HepG2 (cell line): Measurements from ENCODE around the gene NUDT2. TPM values are rescaled to one million over a fixed set of nuclear protein-coding genes. Genes with fewer than 3 reads are reported as not detected.
A peak's percentile ranks its signal among the peaks of the same experiment; 100 is the strongest.

Experiments used
- FLYWCH1 ChIP-seq: sonication (generic); formaldehyde crosslinking; IDR thresholded peaks from 2 replicates; pipeline ENCODE4 v1.8.1; 2023; ENCODE audit warnings: mild to moderate bottlenecking, missing genetic modification reagents
- HOXA9 ChIP-seq: sonication (generic); formaldehyde crosslinking; IDR thresholded peaks from 2 replicates; pipeline ENCODE4 v1.8.1; 2022; ENCODE audit warnings: missing genetic modification reagents, mild to moderate bottlenecking, moderate library complexity, borderline replicate concordance
- MED8 ChIP-seq: sonication (generic); formaldehyde crosslinking; IDR thresholded peaks from 2 replicates; pipeline ENCODE4 v1.8.1; 2023; ENCODE audit warnings: mild to moderate bottlenecking, missing genetic modification reagents; ENCODE audit not compliant: insufficient replicate concordance
- MEF2D ChIP-seq: sonication (generic); formaldehyde crosslinking; IDR thresholded peaks from 2 replicates; pipeline ENCODE4 v1.5.1; 2020; ENCODE audit warnings: mild to moderate bottlenecking, missing genetic modification reagents
- NFKBIZ ChIP-seq: IDR thresholded peaks from 2 replicates; pipeline ENCODE4 v1.6.1; 2018; ENCODE audit warnings: missing genetic modification reagents, missing compliant biosample characterization
- PAWR ChIP-seq: sonication (generic); formaldehyde crosslinking; IDR thresholded peaks from 2 replicates; pipeline ENCODE4 v1.4.0; 2020; ENCODE audit warnings: missing genetic modification reagents, mild to moderate bottlenecking, borderline replicate concordance
- POLR2A ChIP-seq, 2 experiments: IDR thresholded peaks; 2 replicates each; pipeline ENCODE4 v1.6.1; 2011; ENCODE audit warnings: low read depth in 2 of 2, low read length in 2 of 2, mild to moderate bottlenecking in 1 of 2, moderate library complexity in 1 of 2; ENCODE audit not compliant: insufficient read depth in 1 of 2
- RELA ChIP-seq: sonication (generic); formaldehyde crosslinking; IDR thresholded peaks from 2 replicates; pipeline ENCODE4 v1.4.0; 2020; ENCODE audit warnings: missing genetic modification reagents
- RFX1 ChIP-seq: fragments of 450-650 bp; IDR thresholded peaks from 2 replicates; pipeline ENCODE4 v1.6.1; 2017
- SIN3A ChIP-seq: IDR thresholded peaks from 2 replicates; pipeline ENCODE4 v1.6.1; 2011; ENCODE audit warnings: low read depth, mild to moderate bottlenecking, control low read depth, low read length, borderline replicate concordance
- SMC3 ChIP-seq: IDR thresholded peaks from 2 replicates; pipeline ENCODE4 v1.6.1; 2011; ENCODE audit warnings: low read length, improper control_type of control experiment
- SNAPC2 ChIP-seq: sonication (generic); formaldehyde crosslinking; IDR thresholded peaks from 2 replicates; pipeline ENCODE4 v1.8.1; 2022; ENCODE audit warnings: mild to moderate bottlenecking, missing genetic modification reagents
- SOX13 ChIP-seq, 3 experiments: fragments of 450-650 bp in 1 of 3; sonication (generic) in 1 of 3; formaldehyde crosslinking in 1 of 3; IDR thresholded peaks in 2 of 3; conservative IDR thresholded peaks in 1 of 3; 2 replicates each; pipeline versions ENCODE4 v1.5.0 to v1.6.1; 2016 to 2020; ENCODE audit warnings: antibody characterized with exemption in 1 of 3, mild to moderate bottlenecking in 1 of 3, missing compliant biosample characterization in 1 of 3, missing genetic modification reagents in 1 of 3, moderate library complexity in 1 of 3
- STAT5B ChIP-seq: sonication (generic); formaldehyde crosslinking; IDR thresholded peaks from 2 replicates; pipeline ENCODE4 v1.4.0; 2020; ENCODE audit warnings: missing genetic modification reagents
- YEATS4 ChIP-seq: sonication (generic); formaldehyde crosslinking; IDR thresholded peaks from 2 replicates; pipeline ENCODE4 v1.4.0; 2020; ENCODE audit warnings: missing genetic modification reagents, borderline replicate concordance
- ZFP36L1 ChIP-seq: sonication (generic); formaldehyde crosslinking; IDR thresholded peaks from 2 replicates; pipeline ENCODE4 v1.8.0; 2022; ENCODE audit warnings: mild to moderate bottlenecking, missing genetic modification reagents, moderate library complexity
- ZFP62 ChIP-seq: sonication (generic); formaldehyde crosslinking; IDR thresholded peaks from 2 replicates; pipeline ENCODE4 v1.4.0; 2020; ENCODE audit warnings: missing genetic modification reagents
- ZFP82 ChIP-seq: sonication (generic); formaldehyde crosslinking; IDR thresholded peaks from 2 replicates; pipeline ENCODE4 v1.5.1; 2020; ENCODE audit warnings: mild to moderate bottlenecking, missing genetic modification reagents, borderline replicate concordance
- ZNF124 ChIP-seq: sonication (generic); formaldehyde crosslinking; IDR thresholded peaks from 2 replicates; pipeline ENCODE4 v1.4.0; 2020; ENCODE audit warnings: missing genetic modification reagents
- ZNF274 ChIP-seq: sonication (generic); formaldehyde crosslinking; IDR thresholded peaks from 2 replicates; pipeline ENCODE4 v1.5.1; 2020; ENCODE audit warnings: mild to moderate bottlenecking, missing genetic modification reagents
- ZNF407 ChIP-seq: sonication (generic); formaldehyde crosslinking; IDR thresholded peaks from one replicate; pipeline ENCODE4 v1.5.1; 2020; ENCODE audit warnings: mild to moderate bottlenecking, missing genetic modification reagents; ENCODE audit errors: not compliant biosample characterization
- polyA plus RNA-seq, 8 experiments: library from polyadenylated mRNA; depleted of rRNA in 3 of 8; stranded (reverse) in 7 of 8; unstranded in 1 of 8; fragments of >200 nt; fragmentation: Illumina TruSeq in 4 of 8; extraction: Trizol in 4 of 8; gene quantifications; 2 replicates each; pipeline versions ENCODE4 v1.2.1 to v1.2.3, GENCODE V29; 2011 to 2016; ENCODE audit warnings: low read depth in 4 of 8, missing spikeins in 1 of 8, mixed read lengths in 1 of 8; ENCODE audit not compliant: insufficient read depth in 1 of 8
- total RNA-seq, 5 experiments: library from RNA; depleted of rRNA; stranded (reverse); fragments of >200 nt; fragmentation: Illumina TruSeq; extraction: Trizol; gene quantifications; 2 replicates each; pipeline ENCODE4 v1.2.3, GENCODE V29; 2016; ENCODE audit warnings: low read depth in 1 of 5

Gene NUDT2
- total and polyA plus RNA-seq, 2 of the 13 experiments (the other 11 are each of a cell fraction or from before 2014, with no cell fraction given), result 19.9 to 24.6 TPM

- TF ChIP-seq ZNF407 (CRISPR knock-in tag) (peak; percentile 16), ZFP82 (CRISPR knock-in tag) (peak; percentile 71; the same call in 1 of the 2 replicates), STAT5B (CRISPR knock-in tag) (peak; percentile 77; the same call in 1 of the 2 replicates), SOX13 (IDR thresholded peaks at IDR 0.05) (no peak), SOX13 (CRISPR knock-in tag; conservative IDR thresholded peaks at IDR 0.05 in 1 of 2, IDR thresholded peaks at IDR 0.05 in 1 of 2) (no peak; a peak in 1 of 4 replicates), SNAPC2 (CRISPR knock-in tag) (no peak), ZFP62 (CRISPR knock-in tag) (no peak), RFX1 (no peak), ZFP36L1 (CRISPR knock-in tag) (0 out of 2 replicates have a peak, but pooled peaks have one; percentile 39), SIN3A (no peak), FLYWCH1 (CRISPR knock-in tag) (no peak; the same call in 1 of the 2 replicates), HOXA9 (CRISPR knock-in tag) (no peak; the same call in 1 of the 2 replicates), MED8 (CRISPR knock-in tag) (no peak), RELA (CRISPR knock-in tag) (no peak), ZNF124 (no peak), SMC3 (no peak), NFKBIZ (no peak), MEF2D (CRISPR knock-in tag) (peak; percentile 50; the same call in 1 of the 2 replicates), YEATS4 (no peak; the same call in 1 of the 2 replicates), PAWR (CRISPR knock-in tag) (no peak), POLR2A (IDR thresholded peaks at IDR 0.05; ENCODE audit: insufficient read depth in 1 of 2, low read depth in 2 of 2, low read length in 2 of 2) (peak in 1 of 2 experiments; percentile 57; a peak in 2 of 4 replicates), ZNF274 (CRISPR knock-in tag) (peak; percentile 87)
Observed at GRCh38 chr9:34380511-34381315, 51.3 kb downstream of the NUDT2 start (continued).
